LNCaP clone FGC (cell line): Measurements from ENCODE around the gene SUDS3.
A peak's percentile ranks its signal among the peaks of the same experiment; 100 is the strongest.

Source experiments
- DNase-seq: peaks from one replicate; pipeline ENCODE4 v3.0.0-alpha.2; 2011; ENCODE audit warnings: low read depth
- H3K4me3 ChIP-seq: 2 replicates; pipeline ENCODE4 v1.5.1; 2011; ENCODE audit warnings: mild to moderate bottlenecking, low read depth, low read length, control low read depth
- CTCF ChIP-seq: IDR thresholded peaks from 2 replicates; pipeline ENCODE4 v1.5.1; 2012; ENCODE audit warnings: mild to moderate bottlenecking; ENCODE audit not compliant: control insufficient read depth, insufficient read depth; ENCODE audit errors: extremely low read depth

The SUDS3 gene

GRCh38 chr12:118374126-118374725, 2.1 kb upstream of the SUDS3 start:
- no peak for DNase-seq
- H3K4me3 ChIP-seq = no peak overlapping the region
- TF ChIP-seq CTCF = no peak

GRCh38 chr12:118374909-118375308, 1.4 kb upstream of the SUDS3 start:
- TF ChIP-seq CTCF = no peak
- no peak for DNase-seq
- H3K4me3 ChIP-seq = no peak overlapping the region

- no peak for DNase-seq
- TF ChIP-seq CTCF = no peak
- H3K4me3 ChIP-seq = peak overlapping the region; percentile 95
Observed at GRCh38 chr12:118375348-118375747, 1.0 kb upstream of the SUDS3 start.

GRCh38 chr12:118377021-118377883, 897 bp downstream of the SUDS3 start:
- peak overlapping the region; percentile 95 for H3K4me3 ChIP-seq
- no peak for TF ChIP-seq CTCF
- no peak for DNase-seq

- peak; percentile 81 for TF ChIP-seq CTCF
- DNase-seq = no peak
- H3K4me3 ChIP-seq = peak overlapping the region; percentile 95
Observed at GRCh38 chr12:118377884-118378470, 1.6 kb downstream of the SUDS3 start.

DNA sequence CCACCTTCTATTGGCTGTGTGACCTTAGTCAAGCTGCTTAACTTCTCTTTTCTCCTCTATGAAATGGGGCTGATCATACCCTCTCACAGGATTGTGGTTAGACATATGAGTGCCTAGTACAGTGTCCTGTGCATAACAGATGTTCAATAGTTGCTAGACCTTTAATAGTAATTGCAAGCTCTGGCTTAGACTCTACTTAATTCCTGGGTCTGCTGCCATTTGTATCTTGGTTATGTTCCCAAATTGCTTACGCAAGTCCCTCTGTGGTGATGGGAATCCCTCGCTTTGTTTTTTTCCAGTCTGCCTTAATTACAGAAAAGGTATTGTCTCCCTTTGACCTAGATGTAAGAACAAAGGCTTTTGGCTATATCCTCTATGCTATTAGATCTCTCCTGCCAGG, 15.1 kb downstream of the SUDS3 start:
- H3K4me3 ChIP-seq = no peak overlapping the region
- TF ChIP-seq CTCF = no peak
- DNase-seq = no peak
